AG10803 (cell line): ENCODE results near the gene SYNE4.
"Not testable (repeated sequence)": the region's sequence is repeated elsewhere in the genome, so short reads cannot be mapped to it uniquely, and the experiment has no call there.

Source experiments
- DNase-seq: peaks from one replicate; pipeline ENCODE4 v3.0.0; 2010; ENCODE audit warnings: low read depth
- H3K4me3 ChIP-seq: 2 replicates; pipeline ENCODE4 v1.5.1; 2011; ENCODE audit warnings: mild to moderate bottlenecking, low read length, control low read depth
- CTCF ChIP-seq: conservative IDR thresholded peaks from 2 replicates; pipeline ENCODE4 v1.5.1; 2011; ENCODE audit warnings: mild to moderate bottlenecking, low read length, control low read depth, inconsistent platforms

SYNE4 gene

GRCh38 chr19:35959040-35959967 lies 49.3 kb downstream of the SYNE4 start:
- no peak for TF ChIP-seq CTCF
- H3K4me3 ChIP-seq: no peak overlapping the region
- DNase-seq: no peak

- no peak for TF ChIP-seq CTCF
- H3K4me3 ChIP-seq: no peak overlapping the region
- DNase-seq: no peak
These were observed 50.0 kb downstream of the SYNE4 start for GRCh38 chr19:35958660-35959039.

GRCh38 chr19:35957411-35957810 lies 51.2 kb downstream of the SYNE4 start:
- DNase-seq, H3K4me3 ChIP-seq: not testable (repeated sequence)

- DNase-seq: no peak
- TF ChIP-seq CTCF: no peak
- H3K4me3 ChIP-seq: no peak overlapping the region
These were observed 52.6 kb downstream of the SYNE4 start for GRCh38 chr19:35955881-35956634.
